HCT116 (cell line): ENCODE results near the gene IGFBP1. TPM values are rescaled to one million over a fixed set of nuclear protein-coding genes. Genes with fewer than 3 reads are reported as not detected.

Experiments
- ATAC-seq: fragments of 200-7000 bp; cut with Tn5 transposase; 2 replicates; pipeline ENCODE4 v1.9.1; 2020; ENCODE audit warnings: mild to moderate bottlenecking, moderate library complexity
- BruUV-seq: library from RNA; stranded (reverse); fragments of 400-500 nt; replicated peaks from 2 replicates; lab custom pipeline; 2021; lab: Mats Ljungman, UMichigan
- CTCF ChIA-PET: fragments of 300-600 bp; sonication (Branson Sonifier 250); formaldehyde crosslinking; loops from one replicate; lab custom pipeline; 2021; ENCODE audit warnings: antibody characterized with exemption; lab: Charles Lee
- POLR2A ChIA-PET: fragments of 300-600, 350-600 bp; sonication (Branson Sonifier 250); formaldehyde crosslinking; loops from one replicate; lab custom pipeline; 2021; ENCODE audit warnings: antibody characterized with exemption; lab: Charles Lee
- RAD21 ChIA-PET, 2 experiments: fragments of 300-600 bp; sonication (Branson Sonifier 250); formaldehyde crosslinking; loops; one replicate each; lab custom pipeline; 2023; ENCODE audit warnings: low total read pairs in 2 of 2; ENCODE audit not compliant: uncharacterized antibody in 2 of 2, unreplicated experiment in 2 of 2, low non-redundant PET in 1 of 2; lab: Charles Lee
- DNase-seq: peaks from one replicate; pipeline ENCODE4 v3.0.0-alpha.2; 2010; ENCODE audit warnings: low read depth, low spot score
- H2AFZ ChIP-seq: fragments of 200-600 bp; shearing (Covaris generic), sonication (generic); 2 replicates; pipeline ENCODE4 v1.6.1; 2017; ENCODE audit warnings: low read depth, mixed run types, mixed read lengths, antibody characterized with exemption, low read length; ENCODE audit not compliant: poor library complexity, severe bottlenecking
- H3K27ac ChIP-seq: 2 replicates; pipeline ENCODE4 v1.5.1; 2012; ENCODE audit warnings: low read depth, low read length
- H3K27me3 ChIP-seq: fragments of 200-600 bp; sonication (generic); 2 replicates; pipeline ENCODE4 v1.6.1; 2016; ENCODE audit warnings: mixed run types, low read length, mixed read lengths; ENCODE audit not compliant: insufficient read depth
- H3K36me3 ChIP-seq, 2 experiments: fragments of 200-500 bp in 1 of 2; fragments of 200-600 bp in 1 of 2; sonication (Bioruptor generic) in 1 of 2; sonication (generic) in 1 of 2; 2 replicates each; pipeline versions ENCODE4 v1.5.1 to v1.6.1; 2014 to 2016; ENCODE audit warnings: low read length in 2 of 2, inconsistent platforms in 1 of 2, mixed read lengths in 1 of 2, mixed run types in 1 of 2; ENCODE audit not compliant: insufficient read depth in 2 of 2, control insufficient read depth in 1 of 2
- H3K4me1 ChIP-seq, 2 experiments: fragments of 200-600 bp in 1 of 2; sonication (generic) in 1 of 2; 2 replicates each; pipeline versions ENCODE4 v1.5.1 to v1.6.1; 2012 to 2017; ENCODE audit warnings: low read length in 2 of 2, inconsistent platforms in 1 of 2, mild to moderate bottlenecking in 1 of 2, mixed read lengths in 1 of 2, mixed run types in 1 of 2, moderate library complexity in 1 of 2; ENCODE audit not compliant: insufficient read depth in 2 of 2, control insufficient read depth in 1 of 2
- H3K4me2 ChIP-seq: fragments of 200-600 bp; sonication (generic); 2 replicates; pipeline ENCODE4 v1.6.1; 2017; ENCODE audit warnings: mixed run types, low read length, mixed read lengths
- H3K4me3 ChIP-seq, 2 experiments: fragments of 200-600 bp in 1 of 2; sonication (generic) in 1 of 2; replicated peaks in 1 of 2; 2 replicates each; pipeline ENCODE4 v1.5.1; 2011 to 2016; ENCODE audit warnings: low read length in 2 of 2, control low read depth in 1 of 2, low read depth in 1 of 2, mild to moderate bottlenecking in 1 of 2, mixed read lengths in 1 of 2, mixed run types in 1 of 2
- H3K79me2 ChIP-seq: fragments of 200-600 bp; sonication (generic); 2 replicates; pipeline ENCODE4 v1.6.1; 2017; ENCODE audit warnings: mild to moderate bottlenecking, mixed run types, low read length, moderate library complexity, mixed read lengths; ENCODE audit not compliant: insufficient read depth
- H3K9ac ChIP-seq: fragments of 200-600 bp; sonication (generic); 2 replicates; pipeline ENCODE4 v1.6.1; 2016; ENCODE audit warnings: low read length, mixed read lengths
- H3K9me2 ChIP-seq: fragments of 200-600 bp; sonication (generic), shearing (Covaris generic); 2 replicates; pipeline ENCODE4 v1.6.1; 2017; ENCODE audit warnings: mixed run types, mild to moderate bottlenecking, moderate library complexity; ENCODE audit not compliant: insufficient read depth
- H3K9me3 ChIP-seq, 2 experiments: fragments of 200-500 bp in 1 of 2; fragments of 200-600 bp in 1 of 2; sonication (Bioruptor generic) in 1 of 2; sonication (generic) in 1 of 2; 2 replicates each; pipeline ENCODE4 v1.6.1; 2014 to 2017; ENCODE audit warnings: low read length in 2 of 2, mixed read lengths in 2 of 2, inconsistent platforms in 1 of 2, low read depth in 1 of 2, mild to moderate bottlenecking in 1 of 2, mixed run types in 1 of 2, moderate library complexity in 1 of 2; ENCODE audit not compliant: control insufficient read depth in 1 of 2, insufficient read depth in 1 of 2
- H4K20me1 ChIP-seq: fragments of 200-600 bp; sonication (generic), shearing (Covaris generic); 2 replicates; pipeline ENCODE4 v1.6.1; 2017; ENCODE audit warnings: mixed run types, mild to moderate bottlenecking, moderate library complexity; ENCODE audit not compliant: insufficient read depth
- CBX3 ChIP-seq: IDR thresholded peaks from 2 replicates; pipeline ENCODE4 v1.6.1; 2012; ENCODE audit warnings: low read depth
- CEBPB ChIP-seq: IDR thresholded peaks from 2 replicates; pipeline ENCODE4 v1.6.1; 2012; ENCODE audit warnings: low read depth
- EGR1 ChIP-seq: IDR thresholded peaks from 2 replicates; pipeline ENCODE4 v1.6.1; 2012; ENCODE audit warnings: low read depth
- EZH2 ChIP-seq: fragments of 200-600 bp; sonication (generic); IDR thresholded peaks from 2 replicates; pipeline ENCODE4 v1.6.1; 2017; ENCODE audit warnings: antibody characterized with exemption, mixed run types
- EZH2phosphoT487 ChIP-seq: fragments of 200-600 bp; IDR thresholded peaks from 2 replicates; pipeline ENCODE4 v1.6.1; 2018; ENCODE audit warnings: antibody characterized with exemption, borderline replicate concordance
- JUND ChIP-seq: IDR thresholded peaks from 2 replicates; pipeline ENCODE4 v1.6.1; 2012
- SIN3A ChIP-seq: IDR thresholded peaks from 2 replicates; pipeline ENCODE4 v1.6.1; 2012; ENCODE audit warnings: low read depth
- SRF ChIP-seq: IDR thresholded peaks from 2 replicates; pipeline ENCODE4 v1.6.1; 2012; ENCODE audit warnings: low read depth
- YY1 ChIP-seq: IDR thresholded peaks from 2 replicates; pipeline ENCODE4 v1.6.1; 2011; ENCODE audit warnings: low read length, low read depth, moderate library complexity, mild to moderate bottlenecking; ENCODE audit not compliant: insufficient replicate concordance; ENCODE audit errors: extremely low read depth
- ZNF274 ChIP-seq: fragments of 200-500 bp; sonication (Bioruptor generic); IDR thresholded peaks from 2 replicates; pipeline ENCODE4 v1.6.1; 2014; ENCODE audit warnings: mild to moderate bottlenecking, low read depth, low read length, inconsistent platforms
- intact Hi-C: fragments of 100-400 bp; cut with micrococcal nuclease; formaldehyde crosslinking; loops from 2 replicates; pipeline ENCODE4 v1.10.0; 2022
- total RNA-seq: library from RNA; stranded (reverse); gene quantifications from one replicate; pipeline ENCODE4 v1.2.1, GENCODE V29; 2021; ENCODE audit not compliant: unreplicated experiment
- TF ChIP-seq, protein P1 (sequence below), 3 experiments: fragments of 200-600 bp in 1 of 3; sonication (generic) in 1 of 3; IDR thresholded peaks in 2 of 3; conservative IDR thresholded peaks in 1 of 3; 2 replicates each; pipeline ENCODE4 v1.5.1; 2012 to 2017; ENCODE audit warnings: low read depth in 2 of 3, low read length in 2 of 3, antibody characterized with exemption in 1 of 3, borderline replicate concordance in 1 of 3, control low read depth in 1 of 3, mild to moderate bottlenecking in 1 of 3, mixed read lengths in 1 of 3, mixed run types in 1 of 3, moderate library complexity in 1 of 3; ENCODE audit not compliant: insufficient read depth in 1 of 3
- TF ChIP-seq, protein P2 (sequence below): IDR thresholded peaks from 2 replicates; pipeline ENCODE4 v1.6.1; 2012
- TF ChIP-seq, protein P3 (sequence below): IDR thresholded peaks from 2 replicates; pipeline ENCODE4 v1.6.1; 2012; ENCODE audit warnings: low read depth
- TF ChIP-seq, protein P4 (sequence below): IDR thresholded peaks from 2 replicates; pipeline ENCODE4 v1.6.1; 2011; ENCODE audit warnings: mild to moderate bottlenecking, low read length, moderate library complexity; ENCODE audit not compliant: insufficient replicate concordance; ENCODE audit errors: extremely low read depth

The IGFBP1 gene
- total RNA-seq, 1 experiment from 2014 or later: 0.20 TPM

DNA sequence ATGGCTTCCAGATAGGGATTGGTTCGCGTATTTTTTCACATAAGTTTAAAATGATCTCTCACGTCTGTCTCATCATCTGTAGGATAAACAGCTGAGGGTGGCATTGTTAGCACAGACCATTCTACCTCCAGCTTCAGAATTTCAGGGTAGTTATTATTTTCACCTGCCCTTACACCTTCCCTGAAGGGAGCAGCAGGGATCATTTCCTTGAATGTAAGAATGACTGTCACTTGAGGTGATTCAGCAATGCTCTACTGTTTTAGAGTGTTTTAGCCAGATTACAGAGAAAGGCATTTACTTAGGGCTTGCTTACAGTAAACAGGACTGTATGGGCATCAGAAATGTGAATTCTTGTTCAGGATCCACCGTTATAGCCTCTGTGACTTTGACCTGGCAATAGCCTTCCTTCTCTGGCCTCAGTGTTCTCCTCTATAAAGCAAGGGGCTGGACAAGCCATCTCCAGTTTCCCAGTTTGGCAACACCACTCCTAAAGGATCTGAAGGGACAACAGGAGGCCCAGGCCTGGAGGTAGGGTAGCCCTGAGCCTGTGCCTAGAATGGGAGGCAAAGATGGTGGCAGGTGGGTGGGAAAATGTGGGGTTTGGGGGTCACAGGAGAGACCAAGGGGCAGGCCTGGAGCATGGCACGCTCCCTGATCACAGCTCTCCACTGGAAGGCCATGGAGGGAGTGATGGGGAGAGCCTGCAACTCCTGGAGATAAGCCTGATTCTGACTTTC is 1.2 kb upstream of the IGFBP1 start (continued):
- TF ChIP-seq, protein P1, sequence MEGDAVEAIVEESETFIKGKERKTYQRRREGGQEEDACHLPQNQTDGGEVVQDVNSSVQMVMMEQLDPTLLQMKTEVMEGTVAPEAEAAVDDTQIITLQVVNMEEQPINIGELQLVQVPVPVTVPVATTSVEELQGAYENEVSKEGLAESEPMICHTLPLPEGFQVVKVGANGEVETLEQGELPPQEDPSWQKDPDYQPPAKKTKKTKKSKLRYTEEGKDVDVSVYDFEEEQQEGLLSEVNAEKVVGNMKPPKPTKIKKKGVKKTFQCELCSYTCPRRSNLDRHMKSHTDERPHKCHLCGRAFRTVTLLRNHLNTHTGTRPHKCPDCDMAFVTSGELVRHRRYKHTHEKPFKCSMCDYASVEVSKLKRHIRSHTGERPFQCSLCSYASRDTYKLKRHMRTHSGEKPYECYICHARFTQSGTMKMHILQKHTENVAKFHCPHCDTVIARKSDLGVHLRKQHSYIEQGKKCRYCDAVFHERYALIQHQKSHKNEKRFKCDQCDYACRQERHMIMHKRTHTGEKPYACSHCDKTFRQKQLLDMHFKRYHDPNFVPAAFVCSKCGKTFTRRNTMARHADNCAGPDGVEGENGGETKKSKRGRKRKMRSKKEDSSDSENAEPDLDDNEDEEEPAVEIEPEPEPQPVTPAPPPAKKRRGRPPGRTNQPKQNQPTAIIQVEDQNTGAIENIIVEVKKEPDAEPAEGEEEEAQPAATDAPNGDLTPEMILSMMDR (IDR thresholded peaks at IDR 0.05 in 2 of 3, conservative IDR thresholded peaks at IDR 0.05 in 1 of 3; ENCODE audit: borderline replicate concordance in 1 of 3, insufficient read depth in 1 of 3, low read depth in 2 of 3, low read length in 2 of 3): no peak
- TF ChIP-seq SIN3A: no peak
- TF ChIP-seq EZH2phosphoT487: no peak
- TF ChIP-seq EZH2: no peak
- TF ChIP-seq EGR1: no peak
- TF ChIP-seq, protein P2, sequence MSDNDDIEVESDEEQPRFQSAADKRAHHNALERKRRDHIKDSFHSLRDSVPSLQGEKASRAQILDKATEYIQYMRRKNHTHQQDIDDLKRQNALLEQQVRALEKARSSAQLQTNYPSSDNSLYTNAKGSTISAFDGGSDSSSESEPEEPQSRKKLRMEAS: no peak
- TF ChIP-seq CEBPB: no peak
- TF ChIP-seq CBX3: no peak
- no peak for TF ChIP-seq JUND

DNA sequence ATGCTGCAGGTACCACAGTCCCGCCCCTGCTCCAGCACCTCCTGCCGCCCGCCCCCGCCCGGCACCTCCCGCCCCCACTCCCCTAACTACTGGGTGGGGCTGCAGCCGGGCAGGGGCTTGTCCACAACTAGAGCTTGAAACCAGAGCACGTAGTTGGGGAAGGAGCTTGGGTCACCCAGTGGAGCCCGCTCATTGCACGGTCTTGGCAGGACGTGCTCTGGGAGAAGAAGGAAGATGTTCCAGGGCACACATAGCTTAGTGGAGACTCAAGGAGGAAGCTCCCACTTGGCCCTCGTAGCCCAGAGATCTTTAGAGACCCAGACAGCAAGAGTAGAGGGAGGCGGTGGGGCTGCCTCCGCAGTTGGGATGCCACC is 692 bp downstream of the IGFBP1 start:
- no peak for ATAC-seq
- H3K4me2 ChIP-seq: no peak overlapping the region

More for the DNA sequence above, 692 bp downstream of the IGFBP1 start:
- Histone ChIP-seq H4K20me1 (no peaks in the 10 kb centered on the region), H3K27ac (no peak overlapping the region), H3K79me2 (no peaks in the 10 kb centered on the region), H3K4me1 (peaks cover 12 to 16% of the 10 kb centered on the region in 2 experiments), H3K27me3 (no peaks in the 10 kb centered on the region), H3K4me3 (no peak overlapping the region), H3K9ac (no peak overlapping the region), H3K9me2 (no peaks in the 10 kb centered on the region), H3K9me3 (no peaks in the 10 kb centered on the region), H3K36me3 (no peaks in the 10 kb centered on the region), H2AFZ (no peak overlapping the region)
- BruUV-seq: no TSS peak
- no peak for TF ChIP-seq ZNF274
- no peak for TF ChIP-seq YY1
- TF ChIP-seq, protein P3, sequence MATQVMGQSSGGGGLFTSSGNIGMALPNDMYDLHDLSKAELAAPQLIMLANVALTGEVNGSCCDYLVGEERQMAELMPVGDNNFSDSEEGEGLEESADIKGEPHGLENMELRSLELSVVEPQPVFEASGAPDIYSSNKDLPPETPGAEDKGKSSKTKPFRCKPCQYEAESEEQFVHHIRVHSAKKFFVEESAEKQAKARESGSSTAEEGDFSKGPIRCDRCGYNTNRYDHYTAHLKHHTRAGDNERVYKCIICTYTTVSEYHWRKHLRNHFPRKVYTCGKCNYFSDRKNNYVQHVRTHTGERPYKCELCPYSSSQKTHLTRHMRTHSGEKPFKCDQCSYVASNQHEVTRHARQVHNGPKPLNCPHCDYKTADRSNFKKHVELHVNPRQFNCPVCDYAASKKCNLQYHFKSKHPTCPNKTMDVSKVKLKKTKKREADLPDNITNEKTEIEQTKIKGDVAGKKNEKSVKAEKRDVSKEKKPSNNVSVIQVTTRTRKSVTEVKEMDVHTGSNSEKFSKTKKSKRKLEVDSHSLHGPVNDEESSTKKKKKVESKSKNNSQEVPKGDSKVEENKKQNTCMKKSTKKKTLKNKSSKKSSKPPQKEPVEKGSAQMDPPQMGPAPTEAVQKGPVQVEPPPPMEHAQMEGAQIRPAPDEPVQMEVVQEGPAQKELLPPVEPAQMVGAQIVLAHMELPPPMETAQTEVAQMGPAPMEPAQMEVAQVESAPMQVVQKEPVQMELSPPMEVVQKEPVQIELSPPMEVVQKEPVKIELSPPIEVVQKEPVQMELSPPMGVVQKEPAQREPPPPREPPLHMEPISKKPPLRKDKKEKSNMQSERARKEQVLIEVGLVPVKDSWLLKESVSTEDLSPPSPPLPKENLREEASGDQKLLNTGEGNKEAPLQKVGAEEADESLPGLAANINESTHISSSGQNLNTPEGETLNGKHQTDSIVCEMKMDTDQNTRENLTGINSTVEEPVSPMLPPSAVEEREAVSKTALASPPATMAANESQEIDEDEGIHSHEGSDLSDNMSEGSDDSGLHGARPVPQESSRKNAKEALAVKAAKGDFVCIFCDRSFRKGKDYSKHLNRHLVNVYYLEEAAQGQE: no peak
- TF ChIP-seq, protein P4, sequence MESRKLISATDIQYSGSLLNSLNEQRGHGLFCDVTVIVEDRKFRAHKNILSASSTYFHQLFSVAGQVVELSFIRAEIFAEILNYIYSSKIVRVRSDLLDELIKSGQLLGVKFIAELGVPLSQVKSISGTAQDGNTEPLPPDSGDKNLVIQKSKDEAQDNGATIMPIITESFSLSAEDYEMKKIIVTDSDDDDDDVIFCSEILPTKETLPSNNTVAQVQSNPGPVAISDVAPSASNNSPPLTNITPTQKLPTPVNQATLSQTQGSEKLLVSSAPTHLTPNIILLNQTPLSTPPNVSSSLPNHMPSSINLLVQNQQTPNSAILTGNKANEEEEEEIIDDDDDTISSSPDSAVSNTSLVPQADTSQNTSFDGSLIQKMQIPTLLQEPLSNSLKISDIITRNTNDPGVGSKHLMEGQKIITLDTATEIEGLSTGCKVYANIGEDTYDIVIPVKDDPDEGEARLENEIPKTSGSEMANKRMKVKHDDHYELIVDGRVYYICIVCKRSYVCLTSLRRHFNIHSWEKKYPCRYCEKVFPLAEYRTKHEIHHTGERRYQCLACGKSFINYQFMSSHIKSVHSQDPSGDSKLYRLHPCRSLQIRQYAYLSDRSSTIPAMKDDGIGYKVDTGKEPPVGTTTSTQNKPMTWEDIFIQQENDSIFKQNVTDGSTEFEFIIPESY: no peak
- TF ChIP-seq JUND: no peak
- no peak for TF ChIP-seq CBX3
- TF ChIP-seq SRF: no peak
- intact Hi-C loops: no loop called here
- DNase-seq: no peak
- ChIA-PET CTCF (no interaction called here), RAD21 (no interaction called here), POLR2A (no interaction called here)
